ENCODE data around the gene CYP1A2.

The CYP1A2 gene

DNA sequence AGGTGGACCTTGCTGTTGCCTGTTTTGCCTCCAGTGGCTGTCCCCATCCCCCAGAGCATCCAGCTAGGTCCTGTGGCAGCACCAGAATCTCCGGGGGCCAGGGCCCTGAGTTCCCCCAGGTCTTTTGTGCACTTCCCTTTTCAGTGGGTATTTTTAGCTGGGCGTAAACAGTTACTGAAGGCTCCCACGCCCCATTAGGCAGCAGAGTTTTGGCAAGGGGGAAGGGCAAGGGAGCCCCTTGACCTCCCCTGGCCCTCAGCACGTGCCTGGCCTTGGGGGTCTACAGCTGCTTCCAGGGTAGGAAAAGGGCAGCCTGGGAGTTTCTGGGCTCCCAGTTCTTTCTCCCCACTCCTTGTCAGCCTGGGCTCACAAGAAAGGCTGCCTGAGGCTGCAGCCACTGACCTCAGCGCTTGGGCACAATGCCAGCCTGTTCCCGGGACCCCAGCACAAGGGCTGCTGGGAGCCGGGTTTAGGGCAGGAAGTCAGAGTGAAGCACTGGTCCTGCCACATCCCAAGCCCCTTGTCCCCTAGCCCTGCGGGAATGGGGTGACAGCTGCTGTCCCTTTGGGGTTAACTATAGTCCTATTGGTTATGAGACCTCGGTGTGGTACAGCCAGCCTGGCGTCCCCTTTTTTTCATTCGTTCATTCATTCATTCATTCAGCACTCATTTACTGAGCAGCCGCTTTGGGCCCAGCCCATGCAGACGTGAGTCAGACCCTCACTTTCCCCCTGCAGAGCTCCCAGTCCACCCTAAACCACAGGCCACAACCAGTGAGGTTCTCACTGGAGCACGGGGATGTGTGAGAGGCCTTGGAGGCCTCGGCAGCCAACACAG is 41.7 kb downstream of the CYP1A2 start:
- DNase-seq, result no peak

DNA sequence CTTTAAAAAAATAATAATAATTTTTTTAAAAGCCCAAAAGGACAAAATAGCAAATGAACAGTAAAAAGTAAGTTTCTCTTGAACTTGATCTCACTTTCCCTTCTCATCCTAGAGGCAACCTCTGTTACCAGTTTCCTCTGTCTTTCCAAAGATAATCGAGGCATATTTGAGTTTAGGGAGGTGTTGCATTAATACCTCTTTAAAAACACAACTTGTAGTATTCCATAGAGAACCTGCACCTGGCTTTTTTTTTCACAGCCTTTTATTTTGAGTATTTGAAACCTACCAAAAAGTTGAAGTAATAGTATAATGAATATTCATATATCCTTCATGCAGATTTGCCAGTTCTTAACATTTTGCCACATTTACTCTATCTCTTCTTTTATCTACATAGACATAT is 42.4 kb downstream of the CYP1A2 start:
- no peak for DNase-seq

DNA sequence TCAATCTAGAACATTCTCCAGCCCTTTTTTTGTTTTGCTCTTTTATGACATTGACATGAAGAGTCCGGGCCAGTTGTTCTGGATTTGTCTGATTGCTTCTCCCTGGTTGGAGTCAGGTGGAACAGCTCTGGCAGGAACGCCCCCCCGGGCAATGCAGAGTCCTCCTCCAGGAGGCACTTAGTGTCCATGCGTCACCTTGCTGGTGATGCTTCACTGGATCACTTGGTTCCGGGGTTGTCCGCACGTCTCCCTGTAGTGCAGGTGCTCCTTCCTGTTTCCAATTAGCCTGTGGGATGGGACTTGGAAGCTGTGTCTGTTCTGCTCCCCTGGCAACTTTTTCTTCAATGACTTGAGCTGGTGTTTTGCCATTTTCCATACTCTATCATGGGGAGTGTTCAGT is 43.0 kb downstream of the CYP1A2 start:
- no peak for DNase-seq

DNA sequence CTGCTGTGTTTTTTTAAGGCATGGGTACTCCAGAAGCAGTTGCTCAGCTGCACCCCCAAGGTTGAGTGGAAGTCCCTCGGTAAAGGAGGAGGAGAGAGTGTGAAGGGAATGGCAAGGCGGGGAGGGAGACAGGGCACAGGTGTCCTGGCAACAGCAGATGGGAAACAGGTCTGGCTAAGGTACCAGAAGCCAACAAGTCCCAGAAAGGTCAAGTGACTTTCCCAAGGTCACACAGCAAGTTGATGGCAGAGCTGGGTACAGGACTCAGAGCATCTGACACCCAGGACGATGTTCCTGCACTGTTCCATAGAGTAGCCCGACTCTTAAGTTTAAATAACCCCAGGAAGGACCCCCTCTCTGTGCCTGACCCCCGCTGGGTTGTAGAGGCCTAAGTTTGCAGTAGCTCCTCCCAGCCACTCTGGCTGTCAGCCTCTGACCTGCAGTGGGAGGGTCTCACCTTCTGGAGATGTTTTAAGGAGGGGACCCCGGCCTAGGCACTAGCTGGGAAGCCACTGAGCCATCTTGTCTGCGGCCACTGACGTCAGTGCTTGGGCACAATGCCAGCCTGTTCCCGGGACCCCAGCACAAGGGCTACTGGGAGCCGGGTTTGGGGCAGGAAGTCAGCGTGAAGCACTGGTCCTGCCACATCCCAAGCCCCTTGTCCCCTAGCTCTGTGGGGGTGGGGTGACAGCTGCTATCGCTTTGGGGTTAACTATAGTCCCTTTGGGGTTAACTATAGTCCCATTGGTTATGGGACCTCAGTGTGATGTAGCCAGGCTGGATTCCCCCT is 43.8 kb downstream of the CYP1A2 start:
- no peak for DNase-seq

- peak; percentile 65 for DNase-seq
Measured at GRCh38 chr15:74793135-74794028, 44.7 kb downstream of the CYP1A2 start.

GRCh38 chr15:74794248-74794969 is 45.8 kb downstream of the CYP1A2 start:
- DNase-seq, result no peak

DNA sequence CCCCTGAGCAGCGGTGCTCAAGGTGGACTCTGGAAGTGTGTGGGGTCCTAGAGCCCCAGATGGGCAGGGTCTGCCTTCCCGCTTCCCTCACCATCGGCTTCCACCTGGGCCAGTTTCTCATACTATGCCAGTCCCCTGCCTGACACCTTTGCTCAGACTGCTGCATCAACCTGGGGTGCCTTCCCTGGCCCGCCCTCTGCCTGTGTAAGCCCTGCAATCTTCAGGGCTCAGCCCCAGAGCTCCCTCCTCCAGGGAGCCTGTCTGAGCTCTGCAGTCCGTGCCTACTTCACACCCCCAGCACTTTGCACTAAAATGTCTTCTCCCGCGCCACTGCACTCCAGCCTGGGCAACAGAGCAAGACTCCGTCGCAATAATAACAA is 46.3 kb downstream of the CYP1A2 start:
- no peak for DNase-seq

DNA sequence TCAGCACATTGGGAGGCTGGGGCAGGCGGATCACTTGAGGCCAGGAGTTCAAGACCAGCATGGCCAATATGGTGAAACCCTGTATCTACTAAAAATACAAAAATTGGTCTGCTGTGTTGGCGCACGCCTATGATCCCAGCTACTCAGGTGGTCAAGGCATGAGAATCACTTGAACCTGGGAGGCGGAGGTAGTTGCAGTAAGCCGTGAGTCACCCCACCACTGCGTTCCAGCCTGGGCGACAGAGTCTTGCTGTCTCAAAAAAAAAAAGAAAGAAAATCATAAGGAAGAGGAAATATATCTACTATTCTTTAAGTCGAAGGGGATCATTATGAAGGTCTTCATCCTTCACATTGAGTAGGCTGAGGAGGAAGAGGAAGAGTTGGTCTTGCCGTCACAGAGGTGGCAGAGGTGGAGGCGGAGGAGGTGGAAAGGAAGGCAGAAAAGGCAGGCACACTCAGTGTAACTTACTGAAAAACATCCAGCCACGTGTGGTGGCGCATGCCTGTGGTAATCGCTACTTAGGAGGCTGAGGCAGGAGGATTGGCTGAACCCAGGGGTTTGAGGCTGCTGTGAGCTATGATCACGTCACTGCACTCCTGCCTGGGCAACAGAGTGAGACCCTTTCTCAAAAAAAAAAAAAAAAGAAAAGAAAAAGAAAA is 47.5 kb downstream of the CYP1A2 start:
- no peak for DNase-seq

GRCh38 chr15:74798388-74799254 is 50.0 kb downstream of the CYP1A2 start:
- DNase-seq, result no peak

DNA sequence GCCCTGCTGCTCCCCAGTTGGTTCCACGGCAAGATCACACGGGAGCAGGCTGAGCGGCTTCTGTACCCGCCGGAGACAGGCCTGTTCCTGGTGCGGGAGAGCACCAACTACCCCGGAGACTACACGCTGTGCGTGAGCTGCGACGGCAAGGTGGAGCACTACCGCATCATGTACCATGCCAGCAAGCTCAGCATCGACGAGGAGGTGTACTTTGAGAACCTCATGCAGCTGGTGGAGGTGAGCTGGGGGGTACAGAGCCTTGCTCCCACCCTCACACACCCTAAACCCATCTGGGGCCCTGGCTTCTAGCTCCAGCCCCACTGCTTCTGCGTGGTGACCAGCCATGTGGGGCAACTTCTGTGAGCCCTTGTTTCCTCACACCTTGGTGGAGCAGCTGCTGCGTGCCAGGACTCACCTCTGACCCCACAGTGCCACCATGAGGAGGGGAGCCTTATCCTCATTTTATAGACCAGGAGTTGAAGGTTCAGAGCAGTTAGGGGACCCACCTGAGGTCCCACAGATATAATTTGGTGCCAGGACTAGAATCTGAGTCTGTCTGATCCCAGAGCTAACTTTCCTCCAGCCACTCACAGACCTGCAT is 50.7 kb downstream of the CYP1A2 start:
- DNase-seq, result no peak

DNA sequence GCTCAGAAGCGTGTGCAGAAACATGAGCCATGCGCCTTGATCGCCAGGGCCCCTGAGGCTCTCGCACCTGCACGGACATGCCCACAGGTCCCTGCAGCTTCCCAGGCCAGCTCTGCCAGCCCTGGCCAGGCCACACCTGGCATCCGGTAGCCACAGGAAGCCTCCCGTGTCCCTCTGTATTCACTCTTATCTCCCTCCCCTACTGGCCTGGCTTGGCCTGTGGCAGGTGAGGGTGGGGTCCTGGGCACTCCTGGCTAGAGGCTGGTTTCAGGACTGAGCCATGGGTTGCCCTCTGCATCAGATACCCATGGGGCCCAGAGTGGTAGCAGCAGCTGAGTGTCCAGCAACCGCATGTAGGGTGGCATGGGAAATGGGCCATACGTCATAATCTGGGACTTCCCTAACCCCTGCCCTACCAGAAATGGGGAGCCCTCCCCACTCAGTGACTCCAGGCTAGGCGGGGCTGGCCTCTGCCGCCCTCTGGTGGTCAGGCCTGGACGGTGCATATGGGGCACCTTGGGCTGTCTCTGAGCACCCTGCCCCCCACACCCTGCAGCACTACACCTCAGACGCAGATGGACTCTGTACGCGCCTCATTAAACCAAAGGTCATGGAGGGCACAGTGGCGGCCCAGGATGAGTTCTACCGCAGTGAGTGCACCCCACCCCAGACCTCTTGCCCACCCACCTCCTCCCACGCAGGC is 51.4 kb downstream of the CYP1A2 start:
- DNase-seq, result peak; percentile 82

- no peak for DNase-seq
Measured at GRCh38 chr15:74800559-74801094, 52.0 kb downstream of the CYP1A2 start.

GRCh38 chr15:74801311-74801997 is 52.8 kb downstream of the CYP1A2 start:
- no peak for DNase-seq

- no peak for DNase-seq
Measured at GRCh38 chr15:74802290-74802689, 53.6 kb downstream of the CYP1A2 start.

DNA sequence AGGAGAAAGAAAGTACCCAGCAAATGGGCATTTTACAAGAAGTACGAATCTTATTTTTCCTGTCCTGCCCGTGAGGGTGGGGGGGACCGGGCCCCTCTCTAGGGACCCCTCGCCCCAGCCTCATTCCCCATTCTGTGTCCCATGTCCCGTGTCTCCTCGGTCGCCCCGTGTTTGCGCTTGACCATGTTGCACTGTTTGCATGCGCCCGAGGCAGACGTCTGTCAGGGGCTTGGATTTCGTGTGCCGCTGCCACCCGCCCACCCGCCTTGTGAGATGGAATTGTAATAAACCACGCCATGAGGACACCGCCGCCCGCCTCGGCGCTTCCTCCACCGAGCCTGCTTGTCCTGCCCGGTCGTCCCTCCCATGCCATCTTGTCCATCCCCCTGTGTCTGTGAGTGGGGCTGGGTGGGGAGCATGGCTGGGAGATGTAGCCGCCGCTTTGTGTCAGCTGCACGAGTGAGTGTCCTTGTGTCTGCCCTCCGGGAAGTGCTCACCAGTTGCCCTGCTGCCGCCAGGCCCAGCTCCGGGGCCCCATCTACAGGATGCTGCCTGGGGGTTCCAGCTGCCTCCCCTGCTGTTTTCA is 54.3 kb downstream of the CYP1A2 start:
- no peak for DNase-seq

DNA sequence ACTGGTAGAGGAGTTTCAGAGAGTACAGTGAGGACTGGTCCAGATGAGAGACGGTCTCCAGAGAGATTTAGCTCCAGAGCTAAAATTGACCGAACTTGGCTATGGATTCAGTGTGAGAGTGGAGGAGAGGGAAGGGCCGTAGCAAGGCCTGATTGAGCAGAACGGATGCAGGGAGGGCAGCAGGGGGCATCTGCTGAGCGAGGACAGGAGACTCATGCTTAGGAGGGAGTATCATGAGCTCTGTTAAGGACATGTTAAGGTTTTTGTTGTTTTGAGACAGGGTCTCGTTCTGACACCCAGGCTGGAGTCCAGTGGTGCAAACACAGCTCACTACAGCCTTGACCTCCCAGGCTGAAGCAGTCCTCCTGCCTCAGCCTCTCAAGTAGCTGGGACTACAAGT is 56.3 kb downstream of the CYP1A2 start:
- no peak for DNase-seq
